ENCODE data around the gene RCAN2.

The RCAN2 gene
- 0 to 0.69 (median 0.02) reads per million in 18 experiments for total RNA-seq

GRCh38 chr6:46491201-46491627, at the start of gene RCAN2:
RCAN2 (minus strand) TSS chr6:46491449.
- no peak for DNase-seq

DNA sequence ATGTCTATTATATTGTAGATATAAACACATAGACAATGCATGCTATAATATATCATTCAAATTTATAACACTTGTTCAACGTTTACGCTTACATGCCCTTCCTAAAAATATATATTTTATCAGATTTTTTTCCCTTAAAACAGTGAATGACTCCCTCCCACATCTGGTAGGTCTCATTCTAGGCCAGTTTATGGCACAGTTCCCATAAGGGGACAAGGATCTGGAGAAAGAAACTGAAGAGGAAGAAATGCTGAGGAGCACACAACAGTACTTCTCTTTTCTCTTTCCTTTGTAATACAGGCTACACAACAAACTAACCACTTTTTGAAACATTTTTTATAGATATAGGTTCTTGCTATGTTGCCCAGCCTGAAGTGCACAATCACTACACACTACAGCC, 48.6 kb upstream of the RCAN2 start:
- DNase-seq, result no peak

DNA sequence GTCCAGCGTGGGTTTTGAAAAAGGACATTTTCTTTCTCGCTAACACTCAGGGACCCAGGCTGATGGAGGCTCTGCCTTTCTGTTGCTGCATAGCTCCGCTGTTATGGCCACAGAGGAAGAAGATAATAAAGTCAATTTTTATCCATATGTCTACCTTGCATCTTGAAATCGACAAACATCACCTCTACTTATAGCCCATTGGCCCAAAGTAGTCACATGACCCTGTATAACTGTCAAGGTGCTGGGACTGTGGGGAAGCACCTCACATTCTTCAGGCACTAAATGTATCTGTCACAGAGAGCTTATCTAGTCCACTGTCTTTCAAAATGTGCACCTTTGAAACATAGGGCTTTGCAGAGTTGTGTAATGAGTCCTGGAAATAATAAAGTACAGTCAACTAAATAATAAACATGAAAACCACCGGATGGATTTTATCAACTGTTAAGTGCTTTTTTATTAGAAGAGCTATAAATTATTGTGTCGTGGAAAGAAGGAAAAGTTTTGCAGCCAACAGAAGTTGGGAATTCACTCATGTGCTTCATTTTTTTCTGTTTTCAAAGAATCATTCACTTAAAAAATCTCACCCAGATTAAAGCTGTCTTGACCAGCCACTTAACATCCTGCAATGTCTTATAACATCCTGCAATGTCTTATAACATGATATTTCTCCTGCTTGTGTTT, 47.7 kb upstream of the RCAN2 start:
- DNase-seq, result no peak

GRCh38 chr6:46530896-46531295, 39.6 kb upstream of the RCAN2 start:
- DNase-seq, result peak; percentile 8 to 22

DNA sequence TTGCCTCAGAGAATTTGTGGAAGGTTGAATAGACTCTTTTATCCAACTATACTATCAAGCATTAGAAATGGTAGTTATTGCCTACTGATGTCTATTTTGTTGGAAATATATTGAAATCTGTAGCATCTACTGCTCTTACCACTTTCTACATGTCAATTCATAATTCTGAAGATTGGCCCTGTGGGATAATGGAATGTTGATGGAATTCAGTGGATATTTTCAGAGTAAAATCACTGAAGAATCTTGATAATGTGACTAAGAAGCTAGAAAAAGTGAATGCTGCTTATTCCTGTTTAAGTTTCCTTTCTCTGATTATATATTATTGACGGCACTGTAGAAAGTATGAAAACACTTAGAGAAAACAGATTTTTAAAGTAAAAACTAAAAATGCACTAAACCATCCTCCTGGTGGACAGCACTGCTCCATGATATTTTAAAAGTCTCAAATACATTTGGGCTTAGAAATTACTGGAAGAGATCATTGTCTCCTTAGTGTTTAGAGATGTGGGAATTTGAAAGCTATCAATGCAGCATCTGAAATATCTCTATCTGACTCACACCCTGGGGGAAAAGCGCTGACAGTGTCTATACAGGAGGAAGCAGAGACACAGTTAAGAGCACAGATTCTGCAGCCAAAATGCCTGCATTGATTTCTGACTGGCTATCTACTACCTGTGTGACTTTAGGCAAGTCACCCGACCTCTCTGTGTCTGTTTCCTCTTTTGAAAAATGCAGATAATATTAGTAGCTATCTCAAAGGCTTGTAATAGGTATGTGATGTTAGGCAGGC, 37.9 kb upstream of the RCAN2 start:
- no peak for DNase-seq

DNA sequence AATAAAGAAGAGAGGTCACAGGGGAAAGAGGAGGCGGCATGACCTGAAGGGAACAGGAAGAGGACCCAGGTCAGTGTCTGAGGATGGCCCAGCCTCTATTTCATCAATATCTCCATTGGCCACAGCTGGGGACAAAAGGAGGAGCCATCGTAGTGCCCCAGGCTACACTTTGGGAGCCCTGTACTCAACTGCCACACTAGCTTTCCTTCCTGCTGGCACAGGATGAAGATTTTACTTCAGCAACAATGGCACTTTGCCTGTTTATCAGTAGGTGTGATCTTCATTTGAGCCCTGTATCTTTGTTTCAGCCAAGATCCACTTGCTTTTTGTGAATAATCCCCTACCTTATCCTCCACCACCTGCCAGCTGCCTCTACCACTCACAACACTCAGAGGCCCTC, 35.4 kb upstream of the RCAN2 start:
- no peak for DNase-seq

DNA sequence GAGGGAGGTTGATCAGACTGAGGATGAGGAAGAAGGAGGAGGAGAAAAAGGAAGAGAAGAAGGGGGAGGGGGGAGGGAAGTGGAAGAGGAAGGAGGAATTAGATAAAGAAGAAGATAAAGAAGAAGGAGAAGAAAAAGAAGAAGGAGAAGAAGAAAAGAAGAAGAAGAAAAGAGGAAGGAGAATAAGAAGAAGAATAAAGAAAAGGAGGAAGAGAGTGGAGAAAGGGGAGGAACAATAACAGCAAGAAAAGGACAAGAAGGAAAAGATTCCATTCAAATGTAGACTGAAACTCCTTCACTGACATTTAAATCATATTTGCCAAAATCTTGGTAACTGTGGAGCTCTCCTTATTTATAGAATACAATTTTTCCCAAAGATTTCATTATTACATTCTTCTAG, 34.3 kb upstream of the RCAN2 start:
- no peak for DNase-seq

DNA sequence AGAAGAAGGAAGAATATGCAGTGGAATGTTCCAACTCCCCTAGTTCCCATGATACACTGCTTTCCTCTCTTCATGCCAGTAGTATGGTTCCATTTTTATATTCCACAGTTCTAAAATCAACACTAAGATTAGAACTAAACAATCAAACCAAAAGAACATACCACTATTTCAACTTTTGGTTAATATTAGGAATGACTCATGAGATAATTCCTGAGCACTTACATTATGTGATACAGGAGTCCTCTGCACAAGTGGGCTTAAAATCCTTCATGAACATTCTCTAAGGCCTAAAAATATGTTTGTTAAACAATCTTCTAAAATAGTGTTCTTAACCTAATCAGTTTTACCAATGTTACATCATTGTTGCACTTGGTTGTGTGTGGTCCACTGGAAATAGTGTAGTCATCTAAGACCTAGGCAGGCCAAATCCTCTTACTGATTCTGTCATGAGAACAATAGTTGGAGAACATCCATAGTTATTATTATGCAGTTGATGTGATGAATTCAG, 30.3 kb upstream of the RCAN2 start:
- no peak for DNase-seq

GRCh38 chr6:46517202-46517601, 26.0 kb upstream of the RCAN2 start:
- no peak for DNase-seq

GRCh38 chr6:46513533-46513932, 22.3 kb upstream of the RCAN2 start:
- no peak for DNase-seq

GRCh38 chr6:46511320-46511719, 20.1 kb upstream of the RCAN2 start:
- no peak for DNase-seq

DNA sequence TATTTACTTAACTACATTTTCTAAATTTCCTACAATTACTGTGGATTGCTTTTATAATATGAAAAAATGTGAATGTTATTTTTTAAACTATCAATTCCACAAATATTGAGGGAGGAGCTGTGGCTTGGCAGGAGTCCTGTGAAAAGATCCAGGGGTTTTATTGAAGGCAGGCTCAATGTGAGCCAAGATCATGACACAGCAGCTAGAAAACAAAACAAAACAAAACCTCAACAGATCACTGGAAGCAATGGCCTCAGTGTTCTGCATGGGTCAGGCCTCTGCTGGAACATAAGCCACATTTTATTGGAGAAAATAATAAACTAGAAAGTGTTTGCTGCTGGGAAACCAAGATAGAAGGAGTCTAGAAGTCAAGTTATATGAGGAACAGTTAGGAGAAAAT, 19.4 kb upstream of the RCAN2 start:
- DNase-seq, result no peak

DNA sequence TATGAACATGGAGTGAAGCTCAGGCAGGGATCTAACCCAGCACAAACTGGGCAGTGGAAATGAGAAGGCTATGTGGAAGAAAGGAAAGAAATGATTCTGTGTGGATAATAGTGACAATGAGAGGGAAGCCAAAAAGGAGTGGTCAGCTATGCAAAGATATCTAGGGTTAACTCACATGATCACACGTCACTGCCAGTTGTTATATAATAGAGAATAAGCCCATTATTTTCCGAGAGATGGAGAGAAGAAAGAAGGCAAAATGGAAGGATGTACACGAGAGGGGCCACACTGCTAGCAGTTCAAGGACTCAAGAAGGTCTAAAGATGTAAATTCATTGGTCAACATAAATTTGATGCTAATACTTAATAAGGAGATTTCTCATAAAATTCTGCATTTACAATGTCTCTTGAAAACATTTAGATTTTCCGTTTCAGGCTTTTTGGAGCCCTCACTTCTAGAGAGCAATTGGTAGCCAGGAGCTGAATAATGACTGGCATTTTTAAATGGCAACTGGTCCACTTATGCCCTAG, 18.8 kb upstream of the RCAN2 start:
- no peak for DNase-seq

GRCh38 chr6:46509063-46509462, 17.8 kb upstream of the RCAN2 start:
- no peak for DNase-seq

DNA sequence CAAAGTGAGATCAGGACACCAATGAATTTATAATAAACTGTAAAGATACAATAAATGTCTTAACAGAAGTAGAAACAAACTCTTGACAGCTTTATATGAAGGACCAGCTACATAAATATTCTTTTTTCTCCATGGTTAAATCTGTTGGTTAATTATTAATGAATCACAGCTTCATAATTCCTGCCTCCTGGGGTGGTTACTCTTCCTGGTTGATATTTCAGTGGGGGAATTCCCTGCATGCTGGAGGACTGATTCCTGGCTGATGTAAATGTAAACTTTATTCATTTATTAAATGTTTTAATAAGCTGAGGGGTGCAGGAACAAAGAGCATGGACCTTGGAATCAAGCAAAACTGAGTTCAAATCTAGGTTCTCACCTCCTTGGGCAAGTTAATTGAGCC, 16.2 kb upstream of the RCAN2 start:
- no peak for DNase-seq

DNA sequence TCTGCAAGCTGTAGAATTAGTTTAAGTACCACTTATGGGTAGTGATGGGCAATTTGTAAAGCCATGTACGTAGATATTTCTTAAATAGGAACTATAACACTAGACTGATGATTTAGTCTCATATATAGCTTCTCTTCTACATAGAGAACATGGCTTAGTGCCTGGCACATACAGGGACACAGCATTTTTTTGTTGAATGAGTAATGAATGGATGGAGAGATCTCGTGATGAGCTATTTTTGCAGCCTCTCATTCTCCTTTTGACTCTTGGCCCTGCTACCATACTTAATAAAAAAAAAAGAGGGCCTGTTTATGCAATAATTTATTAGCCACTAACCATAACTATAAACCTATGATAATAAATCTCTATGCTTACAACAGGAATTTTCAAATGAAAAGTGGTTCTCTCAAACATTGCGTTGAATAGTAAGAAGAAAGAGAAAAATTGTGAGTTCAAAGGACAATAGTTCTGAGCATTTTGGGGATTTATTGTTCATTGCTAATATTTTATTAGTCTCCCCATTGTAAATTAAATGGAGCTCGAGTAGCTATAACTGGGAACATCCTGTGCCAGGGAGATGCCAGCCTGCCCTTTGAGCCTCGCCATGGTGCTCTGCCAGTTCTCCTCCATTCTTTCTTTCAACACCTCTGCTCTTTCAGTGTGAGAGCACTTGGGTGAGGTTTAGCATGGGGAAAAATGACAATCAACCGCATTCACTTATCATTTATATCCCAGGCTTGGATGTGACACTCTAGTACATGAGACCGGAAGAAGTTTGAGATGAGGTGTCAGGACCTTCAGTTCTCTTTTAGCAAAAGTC, 14.7 kb upstream of the RCAN2 start:
- no peak for DNase-seq

- no peak for DNase-seq
These were observed 13.0 kb upstream of the RCAN2 start for GRCh38 chr6:46504242-46504641.

- DNase-seq, result no peak
These were observed 11.4 kb upstream of the RCAN2 start for GRCh38 chr6:46502486-46503119.

- no peak for DNase-seq
These were observed 10.2 kb upstream of the RCAN2 start for GRCh38 chr6:46501136-46502089.

DNA sequence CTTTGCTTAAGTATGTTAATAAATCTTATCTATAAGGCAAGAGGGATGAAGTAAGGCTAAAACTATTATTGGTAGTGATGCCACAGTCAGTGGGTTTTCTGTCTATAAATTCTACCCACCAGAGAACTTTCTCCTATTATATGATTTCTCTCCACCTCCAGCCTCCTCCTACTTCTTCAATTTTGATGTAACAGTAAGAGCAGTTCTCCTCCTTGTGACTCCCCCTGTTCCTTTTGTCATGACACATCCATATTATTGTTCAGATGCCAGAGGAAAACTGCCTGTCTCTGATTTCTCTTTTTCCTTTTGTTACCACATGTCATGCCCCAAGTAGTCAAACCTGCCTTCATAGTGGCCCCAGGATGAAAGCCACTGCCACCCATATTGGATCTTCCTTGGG, 9.1 kb upstream of the RCAN2 start:
- DNase-seq, result no peak

All from inflammatory macrophage (primary cell).